Colon (tissue), 2 donors: ENCODE measurements around the gene CALCOCO2.
"Not testable (repeated sequence)": the region's sequence is repeated elsewhere in the genome, so short reads cannot be mapped to it uniquely, and the experiment has no call there.

Source experiments
- FAIRE-seq: peaks from 2 replicates; lab custom pipeline; 2012; peaks lifted over from hg19 to GRCh38; lab: Jason Lieb, UNC
- donor health status: control.
- donor health status: control.

Gene CALCOCO2

DNA sequence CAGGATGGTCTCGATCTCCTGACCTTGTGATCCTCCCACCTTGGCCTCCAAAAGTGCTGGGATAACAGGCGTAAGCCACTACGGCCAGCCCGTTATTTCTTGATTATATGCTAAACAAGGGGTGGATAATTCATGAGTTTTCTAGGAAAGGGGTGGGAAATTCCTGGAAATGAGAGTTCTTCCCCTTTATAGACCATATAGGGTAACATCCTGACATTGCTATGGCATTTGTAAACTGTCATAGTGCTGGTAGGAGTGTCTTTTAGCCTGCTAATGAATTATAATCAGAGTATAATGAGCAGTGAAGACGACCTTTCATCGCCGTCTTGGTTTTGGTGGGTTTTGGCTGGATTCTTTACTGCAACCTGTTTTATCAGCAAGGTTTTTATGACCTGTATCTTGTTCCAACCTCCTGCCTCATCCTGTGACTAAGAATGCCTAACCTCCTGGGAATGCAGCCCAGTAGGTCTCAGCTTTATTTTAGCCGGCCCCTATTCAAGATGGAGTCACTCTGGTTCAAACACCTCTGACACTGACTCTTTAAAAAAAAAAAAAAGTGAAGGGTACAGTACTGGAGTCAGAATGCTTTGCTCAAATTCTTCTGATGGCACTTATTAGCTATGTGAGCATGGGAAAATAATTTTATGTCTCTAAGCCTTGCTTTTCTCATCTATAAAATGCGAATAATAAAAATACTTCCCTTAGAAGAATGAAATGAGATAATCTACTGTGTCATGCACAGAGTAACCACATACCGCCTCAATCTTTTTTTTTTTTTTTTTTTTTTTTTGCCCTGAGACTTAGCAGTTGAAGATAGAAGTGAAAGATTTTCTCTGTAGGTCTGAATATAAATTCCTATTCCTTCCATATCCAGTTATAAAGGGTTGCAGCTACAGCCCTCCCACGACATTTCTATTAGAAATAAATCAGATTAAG is 5.1 kb upstream of the CALCOCO2 start:
- no peak for FAIRE-seq

DNA sequence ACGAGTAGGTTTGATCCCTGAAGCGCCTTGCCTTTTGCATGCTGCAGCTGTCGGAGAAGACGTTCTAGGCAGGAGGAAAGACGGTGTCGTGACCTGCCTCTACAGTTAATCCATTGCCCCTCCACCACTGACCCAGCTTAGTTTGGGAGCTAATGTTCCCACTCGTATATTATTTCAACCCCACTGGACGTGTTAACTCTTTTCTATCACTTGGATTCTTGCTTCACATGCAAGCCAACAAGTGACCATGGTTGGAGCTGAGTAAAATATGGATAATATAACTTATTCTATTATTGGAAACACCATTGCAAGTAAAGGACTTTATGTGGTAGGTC is 681 bp downstream of the CALCOCO2 start:
- FAIRE-seq, result no peak

DNA sequence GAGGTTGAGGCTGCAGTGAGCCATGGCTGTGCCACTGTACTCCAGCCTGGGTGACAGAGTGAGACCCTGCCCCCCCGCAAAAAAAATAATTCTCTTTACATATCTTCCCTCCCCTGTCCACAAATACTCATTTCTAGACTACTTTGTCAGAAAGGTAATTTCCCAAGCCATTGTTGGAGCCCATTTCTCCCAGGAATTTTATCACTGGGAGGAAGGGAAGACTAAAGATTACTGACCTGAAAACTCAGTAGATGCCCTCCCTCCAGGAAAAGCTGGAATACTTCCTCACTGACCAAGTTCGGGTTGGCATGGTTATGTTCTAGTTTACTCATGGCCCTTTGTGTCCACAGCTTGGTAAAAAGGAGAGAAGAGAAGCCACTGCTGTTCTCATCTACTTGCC is 4.1 kb downstream of the CALCOCO2 start:
- FAIRE-seq, result no peak

DNA sequence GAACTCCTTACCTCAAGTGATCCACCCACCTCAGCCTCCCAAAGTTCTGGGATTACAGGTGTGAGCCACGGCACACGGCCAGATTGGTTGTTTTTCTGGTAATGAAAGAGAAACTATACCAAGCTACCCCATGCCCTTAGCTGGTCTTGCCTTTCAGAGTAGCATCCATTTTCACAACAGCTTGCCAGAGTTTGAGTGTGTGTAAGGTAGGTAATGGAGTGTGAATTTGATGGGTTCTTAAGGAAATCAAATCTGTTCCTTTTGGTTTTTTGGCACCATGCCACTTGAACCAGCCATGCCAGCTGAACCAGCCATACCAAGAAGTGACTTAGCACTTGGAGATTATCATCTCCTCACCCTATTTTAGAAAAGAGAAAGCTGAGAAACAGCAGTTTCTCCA is 5.1 kb downstream of the CALCOCO2 start:
- FAIRE-seq, result no peak

DNA sequence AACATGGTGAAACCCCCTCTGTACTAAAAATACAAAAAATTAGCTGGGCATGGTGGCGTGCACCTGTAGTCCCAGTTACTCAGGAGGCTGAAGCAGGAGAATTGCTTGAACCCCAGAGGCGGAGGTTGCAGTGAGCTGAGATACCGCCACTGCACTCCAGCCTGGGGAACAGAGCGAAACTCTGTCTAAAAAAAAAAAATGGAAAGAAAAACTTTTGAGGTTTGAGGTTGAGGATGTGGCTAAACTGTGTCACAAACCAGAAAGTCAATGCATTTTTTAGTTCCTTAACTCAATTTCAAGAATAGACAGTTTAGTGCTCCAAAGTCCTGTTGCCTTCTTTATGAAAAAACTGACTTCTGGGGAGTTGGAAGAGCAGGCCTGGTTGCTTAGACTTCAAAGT is 6.6 kb downstream of the CALCOCO2 start:
- FAIRE-seq, result not testable (repeated sequence)

GRCh38 chr17:48840441-48840840 is 9.6 kb downstream of the CALCOCO2 start:
- FAIRE-seq, result no peak

- peak; percentile 58 for FAIRE-seq
Observed at GRCh38 chr17:48841395-48841831, 10.6 kb downstream of the CALCOCO2 start.

DNA sequence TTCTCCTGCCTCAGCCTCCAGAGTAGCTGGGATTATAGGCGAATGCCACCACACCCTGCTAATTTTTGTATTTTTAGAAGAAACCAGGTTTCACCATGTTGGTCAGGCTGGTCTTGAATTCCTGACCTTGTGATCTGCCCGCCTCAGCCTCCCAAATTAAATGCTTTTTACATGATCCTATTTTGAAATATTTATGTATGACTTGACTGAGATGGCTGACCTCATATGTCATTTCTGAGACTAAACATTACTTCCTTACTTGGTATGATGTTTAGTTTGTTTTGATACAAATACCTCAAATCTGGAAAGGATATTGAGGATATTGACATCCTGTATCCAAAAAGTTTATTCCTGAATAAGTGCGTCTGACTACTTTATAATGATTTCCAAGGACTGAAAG is 11.9 kb downstream of the CALCOCO2 start:
- FAIRE-seq, result no peak

- no peak for FAIRE-seq
Observed at GRCh38 chr17:48843187-48843900, 12.5 kb downstream of the CALCOCO2 start.

- no peak for FAIRE-seq
Observed at GRCh38 chr17:48850792-48851323, 20.0 kb downstream of the CALCOCO2 start.

DNA sequence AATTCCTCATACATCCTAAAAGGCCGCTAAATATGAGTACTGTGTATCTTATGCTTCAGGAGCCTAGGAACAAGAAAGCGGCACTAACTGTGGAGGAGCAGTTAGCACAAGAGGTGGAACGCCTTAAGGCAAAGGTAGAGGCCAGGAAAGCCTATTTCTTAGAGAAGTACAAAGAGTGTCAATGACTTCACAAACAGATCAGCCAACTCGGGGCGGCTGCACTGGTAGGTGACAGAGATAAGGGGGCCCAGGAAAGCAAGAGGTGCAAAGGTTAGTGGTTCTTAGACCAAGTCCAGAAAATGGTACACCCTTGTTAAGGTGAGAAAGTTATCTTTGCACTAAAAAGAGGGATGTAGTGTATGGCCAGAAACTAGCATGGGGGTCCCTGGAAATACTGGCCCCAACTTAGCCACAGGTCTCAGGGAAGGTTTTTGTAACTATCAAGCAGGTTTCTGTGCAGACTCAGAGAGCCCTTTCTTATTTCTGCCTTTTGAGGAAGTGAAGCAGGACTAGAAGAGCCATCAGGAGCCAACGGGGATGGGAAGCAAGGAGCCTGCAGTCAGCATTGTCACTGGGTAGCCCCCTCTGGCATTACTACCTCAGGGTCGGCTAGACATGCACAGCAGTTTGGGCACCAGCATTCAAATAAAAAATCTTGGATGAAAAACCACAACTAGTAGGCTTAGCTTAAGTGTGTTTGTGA is 24.1 kb downstream of the CALCOCO2 start:
- no peak for FAIRE-seq

GRCh38 chr17:48856122-48856821 is 25.4 kb downstream of the CALCOCO2 start:
- FAIRE-seq, result no peak

DNA sequence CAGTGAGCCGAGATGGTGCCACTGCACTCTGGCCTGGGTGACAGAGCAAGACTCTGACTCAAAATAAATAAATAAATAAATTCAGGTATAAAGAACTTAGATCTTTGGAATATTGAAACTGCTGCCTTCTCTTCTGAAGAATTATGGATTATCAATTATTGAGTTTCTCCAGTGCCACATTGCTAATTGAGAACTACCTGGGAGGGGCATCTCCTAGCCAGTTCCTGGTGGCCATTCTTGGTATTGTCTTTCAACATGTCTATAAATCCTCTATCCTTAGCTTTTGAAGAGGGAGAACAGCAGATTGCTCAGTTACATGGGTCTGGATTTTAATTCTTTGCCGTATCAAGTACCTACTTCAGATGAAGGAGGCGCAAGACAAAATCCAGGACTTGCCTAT is 29.2 kb downstream of the CALCOCO2 start:
- FAIRE-seq, result no peak

DNA sequence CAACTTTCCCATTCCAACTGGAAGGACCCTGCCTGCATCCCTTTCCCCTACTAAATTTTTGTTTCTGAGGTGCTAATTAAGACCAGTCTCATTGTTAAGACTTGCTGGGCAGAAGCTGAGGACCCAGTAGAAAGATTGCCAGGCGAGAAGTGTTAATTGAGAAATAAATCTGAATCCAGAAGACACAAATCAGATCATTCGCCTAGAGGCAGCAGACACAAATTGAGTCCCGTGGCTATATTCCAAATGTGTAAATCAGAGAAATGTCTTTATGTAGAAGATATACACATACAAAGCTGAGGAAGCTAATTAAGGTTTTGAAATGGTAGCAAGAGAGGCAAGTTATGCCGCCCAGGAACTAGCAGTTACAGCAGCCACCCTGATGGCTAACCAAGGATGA is 29.6 kb downstream of the CALCOCO2 start:
- no peak for FAIRE-seq

GRCh38 chr17:48868916-48869500 is 38.2 kb downstream of the CALCOCO2 start:
- no peak for FAIRE-seq

DNA sequence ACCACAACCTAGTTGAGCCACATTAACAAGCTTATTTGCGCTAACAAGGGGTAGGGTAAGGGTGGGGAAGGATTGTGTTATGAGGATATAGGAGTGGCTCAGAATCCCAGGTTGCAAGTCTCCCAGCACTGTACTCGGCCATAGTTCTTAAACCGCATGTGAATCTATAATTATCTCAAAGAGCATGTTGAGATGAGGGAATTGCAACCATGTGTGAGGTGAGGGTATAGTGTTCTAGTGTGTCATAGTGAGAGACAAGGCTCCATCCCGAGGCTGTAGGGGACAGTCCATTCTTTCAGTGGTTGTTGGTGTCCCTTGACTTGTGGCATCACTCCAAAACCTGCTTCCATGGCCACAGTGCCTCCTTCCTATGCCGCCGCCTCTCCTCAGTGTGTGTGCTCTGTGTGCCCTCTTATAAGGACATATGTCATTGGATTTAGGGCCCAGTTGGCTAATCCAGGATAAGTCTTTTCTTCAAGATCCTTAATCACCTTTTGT is 39.0 kb downstream of the CALCOCO2 start:
- no peak for FAIRE-seq

- no peak for FAIRE-seq
Observed at GRCh38 chr17:48871035-48871550, 40.3 kb downstream of the CALCOCO2 start.

GRCh38 chr17:48871551-48872351 is 40.9 kb downstream of the CALCOCO2 start:
- FAIRE-seq, result no peak

DNA sequence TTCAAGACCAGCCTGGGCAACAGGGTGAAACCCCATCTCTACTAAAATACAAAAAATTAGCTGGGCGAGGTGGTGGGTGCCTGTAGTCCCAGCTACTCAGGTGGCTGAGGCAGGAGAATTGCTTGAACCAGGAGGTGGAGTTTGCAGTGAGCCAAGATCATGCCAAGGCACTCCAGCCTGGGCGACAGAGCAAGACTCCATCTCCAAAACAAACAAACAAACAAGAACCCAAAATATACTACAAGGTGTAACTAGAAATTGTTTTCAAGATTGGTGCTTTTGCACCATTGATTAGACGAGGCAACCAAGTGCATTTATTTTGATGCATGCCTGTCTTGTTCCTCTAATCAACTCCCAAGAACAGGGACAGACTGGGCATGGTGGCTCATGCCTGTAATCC is 41.6 kb downstream of the CALCOCO2 start:
- not testable (repeated sequence) for FAIRE-seq

DNA sequence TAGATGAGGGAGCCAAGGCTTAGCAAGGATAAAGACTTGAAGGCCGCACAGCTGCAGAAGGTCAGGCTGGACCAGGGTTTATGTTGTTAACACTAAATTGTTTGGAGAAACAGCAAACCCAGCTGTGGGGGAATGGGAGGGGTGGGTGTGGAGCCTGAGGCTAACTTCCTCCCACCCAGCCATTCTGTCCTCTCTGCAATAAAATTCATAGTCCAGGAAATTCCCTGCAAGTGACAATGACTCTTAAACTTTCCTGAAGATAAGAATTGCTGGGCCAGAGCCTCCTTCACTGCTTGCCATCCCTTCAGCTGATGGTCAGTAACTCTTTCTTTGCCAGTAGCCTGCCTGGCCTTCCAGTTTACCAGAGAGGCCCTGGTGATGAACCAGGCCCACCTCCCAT is 42.4 kb downstream of the CALCOCO2 start:
- no peak for FAIRE-seq
